Heart left ventricle (tissue), 16 donors: ENCODE results near the gene GOLGA1. TPM values are rescaled to one million over a fixed set of nuclear protein-coding genes. Genes with fewer than 3 reads are reported as not detected.

Experiments
- ATAC-seq, 4 donors: fragments of 200-7000 bp; cut with Tn5 transposase; one replicate each; pipeline ENCODE4 v1.9.1; 2020 to 2022; ENCODE audit warnings: moderate library complexity in 4 of 4, mild to moderate bottlenecking in 3 of 4, moderate number of reproducible peaks in 1 of 4
- DNase-seq, 5 donors: peaks; one replicate each; pipeline ENCODE4 v3.0.0-alpha.2; 2020
- H3K27ac ChIP-seq, 12 donors: fragments of 200-600 bp; sonication (generic) in 4 of 12; one replicate each; pipeline versions ENCODE4 v1.5.0 to v1.8.0; 2016 to 2022; ENCODE audit warnings: mild to moderate bottlenecking in 2 of 12
- H3K27me3 ChIP-seq, 9 donors: fragments of 200-600 bp; sonication (generic) in 2 of 9; one replicate each; pipeline versions ENCODE4 v1.5.1 to v1.8.0; 2016 to 2022; ENCODE audit warnings: mild to moderate bottlenecking in 3 of 9
- H3K36me3 ChIP-seq, 9 donors: fragments of 200-600 bp; sonication (generic) in 2 of 9; one replicate each; pipeline versions ENCODE4 v1.5.0 to v1.8.0; 2018 to 2022; ENCODE audit warnings: mild to moderate bottlenecking in 2 of 9
- H3K4me1 ChIP-seq, 12 donors: fragments of 200-600 bp; sonication (generic) in 4 of 12; one replicate each; pipeline versions ENCODE4 v1.5.0 to v1.8.0; 2016 to 2022; ENCODE audit warnings: mild to moderate bottlenecking in 3 of 12
- H3K4me3 ChIP-seq, 12 donors: fragments of 200-600 bp; sonication (generic) in 4 of 12; one replicate each; pipeline versions ENCODE4 v1.5.0 to v1.8.0; 2017 to 2022; ENCODE audit warnings: mild to moderate bottlenecking in 9 of 12, moderate library complexity in 4 of 12
- H3K9me3 ChIP-seq, 12 donors: fragments of 200-600 bp; sonication (generic) in 4 of 12; one replicate each; pipeline versions ENCODE4 v1.5.0 to v1.8.0; 2016 to 2022; ENCODE audit warnings: mild to moderate bottlenecking in 1 of 12
- POLR2A ChIP-seq, 2 donors: fragments of 450-650 bp; IDR thresholded peaks; one replicate each; pipeline ENCODE4 v1.6.1; 2017; ENCODE audit warnings: antibody characterized with exemption in 2 of 2, mild to moderate bottlenecking in 2 of 2, moderate library complexity in 2 of 2
- WGBS, 4 donors: extraction: QIAGEN DNeasy Blood & Tissue Kit in 2 of 4; methylation state at CpG; one replicate each; pipeline versions ENCODE4 v1.1.5 to v1.1.7; 2013 to 2018; 5-methylcytosine and 5-hydroxymethylcytosine counted together
- intact Hi-C, 10 donors: fragments of 100-400 bp; cut with DNase I; formaldehyde crosslinking; loops; one replicate each; pipeline versions ENCODE4 v1.11.1 to v1.14.2; 2022
- polyA plus RNA-seq, 2 donors: library from polyadenylated mRNA; stranded (reverse); fragments of 200-250 nt; gene quantifications; one replicate each; pipeline ENCODE4 v1.2.3, GENCODE V29; 2013
- total RNA-seq, 9 donors: library from RNA; depleted of rRNA in 2 of 9; stranded (reverse); fragments of >200 nt in 2 of 9; fragmentation: NEBNext Ultra II Directional in 3 of 9; extraction: Animal tissue kit (Norgen Biotek cat#: 25700) in 3 of 9; gene quantifications; one replicate each; pipeline versions ENCODE4 v1.1.0 to v1.2.4, GENCODE V29; 2016 to 2023
- TF ChIP-seq, protein P1 (sequence below), 12 donors: fragments of 200-600 bp; sonication (generic) in 4 of 12; IDR thresholded peaks; one replicate each; pipeline versions ENCODE4 v1.5.0 to v1.8.0; 2018 to 2022; ENCODE audit warnings: antibody characterized with exemption in 12 of 12, mild to moderate bottlenecking in 5 of 12
- donor health status: ischemic (EF 13 %, LVEDD 7.1; RV severe dilation, severe dysfunction).
- donor health status: healthy with polysubstance abuse.
- donor health status: DM: no; HTN: yes; CAD: no.
- donor health status: DM: no; HTN: no; CAD: no.
- donor health status: ischemic (EF 25% LVEDD 6.9; RV normal size, moderate dysfunction).
- donor health status: ischemic (EF 25% LVEDD 5.7; RV mildly dilated, moderate dysfunction).
- donor health status: healthy.
- donor health status: DM: yes; HTN: yes; CAD: no.
- donor health status: ischemic (EF 35%, LVEDD 5.7; RV mildly dilated, moderate dysfunction).
- donor health status: nonischemic (EF 11% LVEDD 7.7; RV severe dilation, severe dysfunction).
- donor health status: DM: yes; HTN: yes; CAD: no.
- donor health status: PGD.
- donor health status: ischemic (EF 29% LVEDD 5.4; RV normal size, mild dysfunction).
- donor health status: nonischemic (EF 23%, LVEDD 6.1; RV moderate dilation, normal function).

The GOLGA1 gene
- total and polyA plus RNA-seq, 11 donors, result 5.8 to 22.9 (median 15.4) TPM

DNA sequence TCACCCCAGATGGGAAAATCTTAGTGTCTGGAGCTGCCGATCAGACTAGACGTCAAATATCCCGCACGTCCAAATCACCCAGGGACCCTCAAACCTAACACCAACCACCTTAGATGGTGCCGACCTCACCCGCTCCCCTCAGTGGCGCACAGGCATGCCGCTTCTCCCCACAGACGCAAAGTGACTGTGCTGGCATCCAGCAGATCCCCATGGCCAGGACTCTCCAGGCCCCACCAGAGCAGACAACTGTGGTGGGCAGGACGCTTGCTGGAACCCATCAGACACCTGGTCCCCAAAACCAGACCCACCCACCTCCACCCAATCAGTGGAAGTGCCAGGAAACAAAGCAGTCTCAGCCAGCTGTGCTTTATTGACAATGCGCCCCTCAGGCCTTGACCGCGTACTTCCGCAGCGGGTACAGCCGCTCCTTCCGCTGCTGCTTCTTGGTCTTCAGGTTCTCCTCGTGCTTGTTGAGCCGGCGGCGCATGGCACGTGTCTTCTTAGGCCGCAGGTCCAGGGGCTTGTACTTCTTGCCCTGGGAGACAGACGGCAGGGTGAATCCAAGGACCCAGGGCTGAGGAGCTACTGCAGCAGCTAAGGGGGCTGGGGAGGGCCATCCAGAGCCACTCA lies 83.2 kb downstream of the GOLGA1 start:
- 89 to 92% (median 91%) methylated on average over 24 of the region's 24 CpGs for WGBS, 4 donors
- DNase-seq (no peak), ATAC-seq (no peak)
- Histone ChIP-seq H3K4me3 (no peak overlapping the region), H3K9me3 (no peaks in the 10 kb centered on the region), H3K27me3 (no peaks in the 10 kb centered on the region), H3K36me3 (peaks cover 0 to 48% (median 42%) of the 10 kb centered on the region in 9 donors), H3K4me1 (peaks cover 0 to 45% (median 33%) of the 10 kb centered on the region in 12 donors), H3K27ac (no peak overlapping the region)
- intact Hi-C loops, result loop anchor here in 2 of 10 donors (10.0 kb wide), 2 partner anchors 233 to 287 kb away; partner anchors contain the start of gene SCAI (in 1 of the 2)
- no peak for TF ChIP-seq POLR2A (IDR thresholded peaks at IDR 0.05)
- TF ChIP-seq, protein P1, sequence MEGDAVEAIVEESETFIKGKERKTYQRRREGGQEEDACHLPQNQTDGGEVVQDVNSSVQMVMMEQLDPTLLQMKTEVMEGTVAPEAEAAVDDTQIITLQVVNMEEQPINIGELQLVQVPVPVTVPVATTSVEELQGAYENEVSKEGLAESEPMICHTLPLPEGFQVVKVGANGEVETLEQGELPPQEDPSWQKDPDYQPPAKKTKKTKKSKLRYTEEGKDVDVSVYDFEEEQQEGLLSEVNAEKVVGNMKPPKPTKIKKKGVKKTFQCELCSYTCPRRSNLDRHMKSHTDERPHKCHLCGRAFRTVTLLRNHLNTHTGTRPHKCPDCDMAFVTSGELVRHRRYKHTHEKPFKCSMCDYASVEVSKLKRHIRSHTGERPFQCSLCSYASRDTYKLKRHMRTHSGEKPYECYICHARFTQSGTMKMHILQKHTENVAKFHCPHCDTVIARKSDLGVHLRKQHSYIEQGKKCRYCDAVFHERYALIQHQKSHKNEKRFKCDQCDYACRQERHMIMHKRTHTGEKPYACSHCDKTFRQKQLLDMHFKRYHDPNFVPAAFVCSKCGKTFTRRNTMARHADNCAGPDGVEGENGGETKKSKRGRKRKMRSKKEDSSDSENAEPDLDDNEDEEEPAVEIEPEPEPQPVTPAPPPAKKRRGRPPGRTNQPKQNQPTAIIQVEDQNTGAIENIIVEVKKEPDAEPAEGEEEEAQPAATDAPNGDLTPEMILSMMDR (IDR thresholded peaks at IDR 0.05), result no peak

DNA sequence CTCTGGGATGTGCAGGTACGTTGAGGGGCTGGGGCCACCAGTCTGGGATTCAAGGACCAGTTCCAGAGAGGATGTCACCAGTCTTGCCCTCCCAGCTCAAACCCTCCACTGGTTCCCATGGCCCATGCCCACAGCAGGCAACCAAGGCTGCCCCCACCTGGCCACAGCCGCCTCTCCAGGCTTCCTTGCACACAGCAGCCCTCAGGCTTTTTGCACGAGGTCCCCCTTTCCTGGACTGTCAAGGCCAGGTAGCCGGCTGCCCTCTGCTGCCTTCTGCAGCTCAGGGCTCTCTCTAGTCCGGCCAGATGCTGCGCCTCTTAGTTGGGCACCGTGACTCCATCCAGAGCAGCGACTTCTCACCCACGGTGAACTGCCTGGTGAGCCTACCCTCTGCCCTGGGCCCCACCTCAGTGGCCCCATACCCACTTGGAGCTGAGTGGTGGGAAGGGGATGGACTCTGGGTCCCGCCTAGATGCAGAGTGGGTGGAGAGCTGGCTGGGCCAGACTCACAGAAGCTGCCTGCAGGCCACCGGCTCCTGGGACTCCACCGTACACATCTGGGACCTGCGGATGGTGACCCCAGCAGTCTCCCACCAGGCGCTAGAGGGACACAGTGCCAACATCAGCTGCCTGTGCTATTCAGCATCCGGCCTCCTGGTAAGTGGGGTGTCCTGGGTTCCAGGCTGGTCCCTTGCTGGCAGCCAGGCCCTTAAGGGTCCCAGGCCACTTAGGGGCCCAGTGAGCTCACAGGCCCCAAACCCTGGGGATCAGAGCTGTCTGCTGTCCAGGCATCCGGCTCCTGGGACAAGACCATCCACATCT lies 84.7 kb downstream of the GOLGA1 start:
- peaks cover 0 to 48% (median 42%) of the 10 kb centered on the region in 9 donors for H3K36me3 ChIP-seq

DNA sequence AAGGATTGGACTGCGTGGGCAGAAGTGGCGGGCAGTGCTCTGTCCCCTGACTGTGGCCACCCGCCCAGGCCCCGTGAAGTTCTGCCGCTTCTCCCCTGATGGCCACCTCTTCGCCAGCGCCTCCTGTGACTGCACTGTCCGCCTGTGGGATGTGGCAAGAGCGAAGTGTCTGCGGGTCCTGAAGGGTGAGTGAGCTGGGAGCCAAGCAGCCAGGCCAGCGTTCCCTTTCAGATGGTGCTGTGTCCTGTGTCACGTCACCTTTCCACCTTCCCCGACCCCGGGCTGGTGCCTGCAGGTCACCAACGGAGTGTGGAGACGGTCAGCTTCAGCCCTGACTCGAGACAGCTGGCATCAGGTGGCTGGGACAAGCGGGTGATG lies 85.3 kb downstream of the GOLGA1 start:
- DNase-seq, result no peak
- TF ChIP-seq, protein P1 (IDR thresholded peaks at IDR 0.05), result no peak
- no peak for TF ChIP-seq POLR2A (IDR thresholded peaks at IDR 0.05)
- intact Hi-C loops, result loop anchor here in 2 of 10 donors (10.0 kb wide), 2 partner anchors 231 to 289 kb away; partner anchors contain the start of gene SCAI (in 1 of the 2)
- no peaks in the 10 kb centered on the region for H3K9me3 ChIP-seq
- no peaks in the 10 kb centered on the region for H3K27me3 ChIP-seq
- H3K27ac ChIP-seq, result no peak overlapping the region
- no peak overlapping the region for H3K4me3 ChIP-seq
- WGBS, 4 donors, result 83 to 85% (median 84%) methylated on average over 18 of the region's 18 CpGs
- ATAC-seq, result no peak
- peaks cover 0 to 45% (median 41%) of the 10 kb centered on the region in 9 donors for H3K36me3 ChIP-seq
- peaks cover 0 to 51% (median 32%) of the 10 kb centered on the region in 12 donors for H3K4me1 ChIP-seq

More for the DNA sequence above, 84.7 kb downstream of the GOLGA1 start:
- Histone ChIP-seq H3K4me1 (peaks cover 0 to 51% (median 38%) of the 10 kb centered on the region in 12 donors), H3K9me3 (no peaks in the 10 kb centered on the region), H3K4me3 (no peak overlapping the region), H3K27ac (no peak overlapping the region), H3K27me3 (no peaks in the 10 kb centered on the region)
- intact Hi-C loops, result loop anchor here in 2 of 10 donors (10.0 kb wide), 2 partner anchors 231 to 289 kb away; partner anchors contain the start of gene SCAI (in 1 of the 2)
- TF ChIP-seq, protein P1 (IDR thresholded peaks at IDR 0.05), result peak in 6 of 12 donors; percentile 7 to 31 (median 21)
- no peak for TF ChIP-seq POLR2A (IDR thresholded peaks at IDR 0.05)
- no peak for ATAC-seq
- no peak for DNase-seq
- 63 to 73% (median 67%) methylated on average over 12 to 16 of the region's 16 CpGs for WGBS, 4 donors

DNA sequence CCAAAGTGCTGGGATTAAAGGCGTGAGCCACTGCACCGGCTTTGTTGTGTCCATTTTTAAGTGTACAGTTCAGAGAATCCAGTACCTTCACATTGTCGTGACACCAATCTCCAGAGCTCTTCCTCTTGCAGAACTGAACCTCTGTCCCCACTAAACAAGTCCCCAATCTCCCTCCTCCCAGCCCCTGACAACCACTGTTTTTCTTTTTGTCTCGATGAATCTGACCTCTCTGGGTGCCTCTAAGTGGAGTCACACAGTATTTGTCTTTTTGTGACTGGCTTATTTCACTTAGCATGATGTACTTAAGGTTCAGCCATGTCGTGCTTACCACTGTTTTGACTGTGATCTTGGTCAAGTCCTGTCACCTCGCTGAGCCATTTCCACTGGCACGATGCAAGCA lies 86.1 kb downstream of the GOLGA1 start:
- TF ChIP-seq, protein P1 (IDR thresholded peaks at IDR 0.05), result no peak
- TF ChIP-seq POLR2A (IDR thresholded peaks at IDR 0.05), result no peak
- Histone ChIP-seq H3K27ac (no peak overlapping the region), H3K27me3 (no peaks in the 10 kb centered on the region), H3K9me3 (no peaks in the 10 kb centered on the region), H3K36me3 (peaks cover 0 to 38% (median 33%) of the 10 kb centered on the region in 9 donors), H3K4me1 (peaks cover 0 to 49% (median 25%) of the 10 kb centered on the region in 12 donors), H3K4me3 (no peak overlapping the region)
- WGBS, 4 donors, result 69 to 74% (median 72%) methylated on average over 7 of the region's 7 CpGs
- DNase-seq (no peak), ATAC-seq (no peak)
- intact Hi-C loops, result loop anchor here in 2 of 10 donors (10.0 kb wide), 2 partner anchors 230 to 290 kb away; partner anchors contain the start of gene SCAI (in 1 of the 2)
